ENCODE results near the gene UBE2F.

GRCh38 chr2:238061315-238062202 lies 94.7 kb downstream of the UBE2F start:
- TF ChIP-seq POLR2A (IDR thresholded peaks at IDR 0.05) (no peak), POLR2AphosphoS5 (IDR thresholded peaks at IDR 0.05) (no peak)
